C4-2B (cell line): ENCODE data around the gene TMEM204.

ENCODE experiments used
- H3K27ac ChIP-seq: fragments of 450-650 bp; 2 replicates; pipeline ENCODE4 v1.5.1; 2017
- CTCF ChIP-seq: fragments of 450-650 bp; conservative IDR thresholded peaks from 2 replicates; pipeline ENCODE4 v1.5.1; 2017; ENCODE audit warnings: mild to moderate bottlenecking
- ZFX ChIP-seq: fragments of 450-650 bp; IDR thresholded peaks from 2 replicates; pipeline ENCODE4 v1.6.1; 2017

The TMEM204 gene

GRCh38 chr16:1500465-1501150 lies 32.9 kb upstream of the TMEM204 start:
- TF ChIP-seq CTCF (no peak), ZFX (no peak)
- H3K27ac ChIP-seq: no peak overlapping the region

- no peak for TF ChIP-seq CTCF
- TF ChIP-seq ZFX: no peak
- H3K27ac ChIP-seq: no peak overlapping the region
Observed at GRCh38 chr16:1501630-1502029, 31.8 kb upstream of the TMEM204 start.

- TF ChIP-seq CTCF (no peak), ZFX (no peak)
- H3K27ac ChIP-seq: no peak overlapping the region
Observed at GRCh38 chr16:1502092-1503004, 31.1 kb upstream of the TMEM204 start.

- no peak overlapping the region for H3K27ac ChIP-seq
- TF ChIP-seq ZFX: no peak
Observed at GRCh38 chr16:1503110-1503955, 30.1 kb upstream of the TMEM204 start.

- H3K27ac ChIP-seq: no peak overlapping the region
Observed at GRCh38 chr16:1505073-1505844, 28.2 kb upstream of the TMEM204 start.

GRCh38 chr16:1505912-1506311 lies 27.6 kb upstream of the TMEM204 start:
- H3K27ac ChIP-seq: no peak overlapping the region
- TF ChIP-seq CTCF: no peak
- TF ChIP-seq ZFX: no peak

More at GRCh38 chr16:1505073-1505844, 28.2 kb upstream of the TMEM204 start:
- TF ChIP-seq CTCF (no peak), ZFX (no peak)
